WTC11 (cell line): ENCODE results near the gene ERF. TPM values are rescaled to one million over a fixed set of nuclear protein-coding genes. Genes with fewer than 3 reads are reported as not detected.

Experiments
- ATAC-seq: fragments of 200-7000 bp; cut with Tn5 transposase; 2 replicates; pipeline ENCODE4 v1.10.0; 2021; ENCODE audit warnings: mild to moderate bottlenecking, moderate library complexity
- Bru-seq: library from RNA; stranded (reverse); fragments of 400-500 nt; gene quantifications from one replicate; lab custom pipeline; 2021; lab: Mats Ljungman, UMichigan
- CTCF ChIA-PET: fragments of 300-600 bp; sonication (Branson Sonifier 250); formaldehyde crosslinking; loops from one replicate; lab custom pipeline; 2021; ENCODE audit warnings: antibody characterized with exemption; lab: Charles Lee
- POLR2A ChIA-PET: fragments of 350-600 bp; sonication (Branson Sonifier 250); formaldehyde crosslinking; loops from one replicate; lab custom pipeline; 2021; ENCODE audit warnings: antibody characterized with exemption; lab: Charles Lee
- DNase-seq: peaks from one replicate; pipeline ENCODE4 v3.0.0; 2021; ENCODE audit warnings: low spot score
- H3K27ac Mint-ChIP-seq: 2 replicates; pipeline ENCODE4 v1.8.0; 2021; ENCODE audit warnings: mixed read lengths
- H3K27me3 Mint-ChIP-seq: 2 replicates; pipeline ENCODE4 v1.8.0; 2021; ENCODE audit warnings: low read depth, mild to moderate bottlenecking, moderate library complexity, mixed read lengths
- H3K36me3 Mint-ChIP-seq: 2 replicates; pipeline ENCODE4 v1.8.0; 2021; ENCODE audit warnings: mixed read lengths
- H3K4me1 Mint-ChIP-seq: 2 replicates; pipeline ENCODE4 v1.8.0; 2022; ENCODE audit warnings: mixed read lengths
- H3K4me3 Mint-ChIP-seq: 2 replicates; pipeline ENCODE4 v1.8.0; 2021; ENCODE audit warnings: mild to moderate bottlenecking, moderate library complexity, mixed read lengths
- H3K9me3 Mint-ChIP-seq: 2 replicates; pipeline ENCODE4 v1.8.0; 2021; ENCODE audit warnings: mixed read lengths
- ARID4B ChIP-seq: sonication (generic); formaldehyde crosslinking; IDR thresholded peaks from 2 replicates; pipeline ENCODE4 v1.8.0; 2023; ENCODE audit warnings: missing genetic modification reagents, mild to moderate bottlenecking, borderline replicate concordance
- CREM ChIP-seq: sonication (generic); formaldehyde crosslinking; IDR thresholded peaks from 2 replicates; pipeline ENCODE4 v1.8.1; 2022; ENCODE audit warnings: mild to moderate bottlenecking, missing genetic modification reagents, moderate library complexity
- CTCF ChIP-seq: fragments of 200-600 bp; IDR thresholded peaks from 2 replicates; pipeline ENCODE4 v1.8.0; 2022; ENCODE audit warnings: antibody characterized with exemption
- E2F4 ChIP-seq: sonication (generic); formaldehyde crosslinking; IDR thresholded peaks from 2 replicates; pipeline ENCODE4 v1.8.1; 2022; ENCODE audit warnings: low read depth, mild to moderate bottlenecking, moderate library complexity, missing genetic modification reagents, borderline replicate concordance
- E2F5 ChIP-seq: sonication (generic); formaldehyde crosslinking; IDR thresholded peaks from 2 replicates; pipeline ENCODE4 v1.8.1; 2022; ENCODE audit warnings: mild to moderate bottlenecking, moderate library complexity, missing genetic modification reagents
- ELF4 ChIP-seq: sonication (generic); formaldehyde crosslinking; IDR thresholded peaks from 2 replicates; pipeline ENCODE4 v1.8.1; 2022; ENCODE audit warnings: low read depth, mild to moderate bottlenecking, moderate library complexity, missing genetic modification reagents
- ESRRA ChIP-seq: sonication (generic); formaldehyde crosslinking; IDR thresholded peaks from 2 replicates; pipeline ENCODE4 v1.8.1; 2022; ENCODE audit warnings: mild to moderate bottlenecking, missing genetic modification reagents, borderline replicate concordance
- HMGA2 ChIP-seq: fragments of 250-450 bp; sonication (Bioruptor Pico); IDR thresholded peaks from 2 replicates; pipeline ENCODE4 v1.4.0; 2021; ENCODE audit warnings: mild to moderate bottlenecking, moderate library complexity
- IRF1 ChIP-seq: sonication (generic); formaldehyde crosslinking; IDR thresholded peaks from 2 replicates; pipeline ENCODE4 v1.8.0; 2023; ENCODE audit warnings: missing genetic modification reagents
- MAX ChIP-seq: sonication (generic); formaldehyde crosslinking; IDR thresholded peaks from 2 replicates; pipeline ENCODE4 v1.8.0; 2022; ENCODE audit warnings: mild to moderate bottlenecking, missing genetic modification reagents
- MLX ChIP-seq: sonication (generic); formaldehyde crosslinking; IDR thresholded peaks from 2 replicates; pipeline ENCODE4 v1.8.1; 2023; ENCODE audit warnings: mild to moderate bottlenecking, missing genetic modification reagents, moderate library complexity
- NR2C2 ChIP-seq: sonication (generic); formaldehyde crosslinking; IDR thresholded peaks from 2 replicates; pipeline ENCODE4 v1.8.0; 2022; ENCODE audit warnings: mild to moderate bottlenecking, missing genetic modification reagents
- SP1 ChIP-seq: sonication (generic); formaldehyde crosslinking; conservative IDR thresholded peaks from 2 replicates; pipeline ENCODE4 v1.8.1; 2022; ENCODE audit warnings: missing genetic modification reagents
- TP53 ChIP-seq: sonication (generic); formaldehyde crosslinking; IDR thresholded peaks from 2 replicates; pipeline ENCODE4 v1.8.1; 2023; ENCODE audit warnings: mild to moderate bottlenecking, missing genetic modification reagents
- ZNF121 ChIP-seq: sonication (generic); formaldehyde crosslinking; IDR thresholded peaks from 2 replicates; pipeline ENCODE4 v1.8.0; 2023; ENCODE audit warnings: missing genetic modification reagents
- ZNF263 ChIP-seq: sonication (generic); formaldehyde crosslinking; IDR thresholded peaks from 2 replicates; pipeline ENCODE4 v1.8.1; 2022; ENCODE audit warnings: low read depth, mild to moderate bottlenecking, moderate library complexity, missing genetic modification reagents
- ZNF281 ChIP-seq: sonication (generic); formaldehyde crosslinking; IDR thresholded peaks from 2 replicates; pipeline ENCODE4 v1.8.0; 2023; ENCODE audit warnings: mild to moderate bottlenecking, missing genetic modification reagents
- ZNF416 ChIP-seq: fragments of 250-450 bp; sonication (Bioruptor Pico); IDR thresholded peaks from 2 replicates; pipeline ENCODE4 v1.9.0; 2021; ENCODE audit warnings: mild to moderate bottlenecking, inconsistent platforms
- ZSCAN18 ChIP-seq: fragments of 250-450 bp; sonication (Bioruptor Pico); IDR thresholded peaks from 2 replicates; pipeline ENCODE4 v2.1.2; 2022; ENCODE audit warnings: mild to moderate bottlenecking, moderate library complexity
- long read RNA-seq, 3 experiments: library from RNA in 1 of 3; library from capped mRNA in 1 of 3; library from polyadenylated mRNA in 1 of 3; unstranded in 2 of 3; stranded (forward) in 1 of 3; transcript quantifications; one replicate each; pipeline ENCODE4 v2.0.0, GENCODE V29; 2021
- total RNA-seq: library from RNA; stranded (reverse); gene quantifications from 3 replicates; pipeline ENCODE4 v1.2.3, GENCODE V29; 2021

The ERF gene
- total RNA-seq, result 65.4 to 67.6 TPM (median 65.9 TPM) in 3 replicates
- Bru-seq, nascent RNA, result percentile 76 among the genes with signal in this experiment
- long read RNA-seq, experiment 1, transcript ERF-201 (4 exons, 2,698 nt), result major isoform, 29 of 48 reads
- long read RNA-seq, experiment 1, partial matches to known transcripts, result 6 of 48 reads
- long read RNA-seq, experiment 1, other reads (novel, unspliced or antisense), result 10 of 48 reads
- long read RNA-seq, experiment 2, transcript ERF-201 (4 exons, 2,698 nt), result major isoform, 17 of 29 reads
- long read RNA-seq, experiment 2, partial matches to known transcripts, result 2 of 29 reads
- long read RNA-seq, experiment 2, other reads (novel, unspliced or antisense), result 5 of 29 reads
- long read RNA-seq, experiment 3, partial matches to known transcripts, result 0 of 2 reads
- long read RNA-seq, experiment 3, other reads (novel, unspliced or antisense), result 1 of 2 reads

- peak within 1 kb of the TSS; percentile 69; the same call in 1 of the 2 replicates for H3K27ac Mint-ChIP-seq
- peak; percentile 58 for ATAC-seq
- ChIA-PET POLR2A (interaction anchor here (0.7 to 1.6 kb wide), 7 partner anchors 9 to 115 kb away, joined by 4 to 13 read pairs (median 6); no protein-coding TSS in a partner anchor), CTCF (interaction anchor here (0.8 to 3.0 kb wide), 7 partner anchors 8 to 220 kb away, joined by 3 to 32 read pairs (median 4); partner anchors contain the start of genes GSK3A and PAFAH1B3)
- H3K27me3 Mint-ChIP-seq, result peaks cover 20% of the 10 kb centered on the region
- TF ChIP-seq MAX (CRISPR knock-in tag) (no peak; the same call in 1 of the 2 replicates), ZNF263 (no peak), NR2C2 (CRISPR knock-in tag) (no peak), ZNF281 (CRISPR knock-in tag) (no peak), ARID4B (0 out of 2 replicates have a peak, but pooled peaks have one; percentile 0), TP53 (CRISPR knock-in tag) (no peak), MLX (CRISPR knock-in tag) (no peak), ESRRA (no peak), HMGA2 (no peak), IRF1 (CRISPR knock-in tag) (no peak), E2F5 (peak; percentile 49; the same call in 1 of the 2 replicates), ZNF121 (CRISPR knock-in tag) (0 out of 2 replicates have a peak, but pooled peaks have one; percentile 52), ELF4 (CRISPR knock-in tag) (no peak), E2F4 (CRISPR knock-in tag) (no peak), ZSCAN18 (CRISPR knock-in tag) (no peak), CREM (CRISPR knock-in tag) (peak; percentile 74; the same call in 1 of the 2 replicates), ZNF416 (CRISPR knock-in tag) (no peak), CTCF (no peak), SP1 (CRISPR knock-in tag) (peak; percentile 60)
- DNase-seq, result peak; percentile 88
- peaks cover 29% of the 10 kb centered on the region for H3K4me1 Mint-ChIP-seq
- peak within 1 kb of the TSS; percentile 82 for H3K4me3 Mint-ChIP-seq
- H3K36me3 Mint-ChIP-seq, result no peaks in the 10 kb centered on the region
- H3K9me3 Mint-ChIP-seq, result no peaks in the 10 kb centered on the region
Observed at GRCh38 chr19:42254850-42255765, at the start of gene ERF. Gene ERF (minus strand): TSS chr19:42255128. CDS start chr19:42254999, 129 bp downstream.
